Endothelial cell (in vitro differentiated cells): ENCODE results near the gene MIEF2. TPM values are rescaled to one million over a fixed set of nuclear protein-coding genes. Genes with fewer than 3 reads are reported as not detected.
A peak's percentile ranks its signal among the peaks of the same experiment; 100 is the strongest.

Source experiments
- DNase-seq: peaks from one replicate; pipeline ENCODE4 v3.0.0; 2021; ENCODE audit warnings: low spot score
- H3K27ac Mint-ChIP-seq: one replicate; pipeline ENCODE4 v1.8.0; 2021; ENCODE audit warnings: mixed read lengths, inconsistent platforms; ENCODE audit not compliant: unreplicated experiment
- H3K27me3 Mint-ChIP-seq: one replicate; pipeline ENCODE4 v1.8.0; 2021; ENCODE audit warnings: mild to moderate bottlenecking, moderate library complexity, mixed read lengths, inconsistent platforms; ENCODE audit not compliant: unreplicated experiment
- H3K36me3 Mint-ChIP-seq: one replicate; pipeline ENCODE4 v1.8.0; 2021; ENCODE audit warnings: mild to moderate bottlenecking, low read depth, mixed read lengths, inconsistent platforms; ENCODE audit not compliant: unreplicated experiment
- H3K4me1 Mint-ChIP-seq: one replicate; pipeline ENCODE4 v1.8.0; 2021; ENCODE audit warnings: mild to moderate bottlenecking, mixed read lengths, inconsistent platforms; ENCODE audit not compliant: unreplicated experiment
- H3K4me3 Mint-ChIP-seq: one replicate; pipeline ENCODE4 v1.8.0; 2021; ENCODE audit warnings: mild to moderate bottlenecking, mixed read lengths, inconsistent platforms; ENCODE audit not compliant: unreplicated experiment
- H3K9me3 Mint-ChIP-seq: one replicate; pipeline ENCODE4 v1.8.0; 2021; ENCODE audit warnings: mixed read lengths, inconsistent platforms; ENCODE audit not compliant: unreplicated experiment
- total RNA-seq: library from RNA; stranded (reverse); fragmentation: NEBNext Ultra II Directional; extraction: Animal tissue kit (Norgen Biotek cat#: 25700); gene quantifications from one replicate; pipeline ENCODE4 v1.2.1, GENCODE V29; 2021; ENCODE audit not compliant: unreplicated experiment
- TF ChIP-seq, protein P1 (sequence below): fragments of 200-600 bp; sonication (generic); IDR thresholded peaks from one replicate; pipeline ENCODE4 v1.5.0; 2021; ENCODE audit warnings: antibody characterized with exemption; ENCODE audit not compliant: unreplicated experiment

MIEF2 gene
- total RNA-seq, 1 donor from 2014 or later: 11.6 TPM

GRCh38 chr17:18309202-18309601 lies 48.7 kb downstream of the MIEF2 start:
- DNase-seq: no peak
- Mint-ChIP-seq H3K36me3 (peaks cover 16% of the 10 kb centered on the region), H3K9me3 (no peaks in the 10 kb centered on the region), H3K27me3 (peaks cover 4% of the 10 kb centered on the region), H3K4me3 (no peak overlapping the region), H3K27ac (no peak overlapping the region), H3K4me1 (peaks cover 10% of the 10 kb centered on the region)
- TF ChIP-seq, protein P1, sequence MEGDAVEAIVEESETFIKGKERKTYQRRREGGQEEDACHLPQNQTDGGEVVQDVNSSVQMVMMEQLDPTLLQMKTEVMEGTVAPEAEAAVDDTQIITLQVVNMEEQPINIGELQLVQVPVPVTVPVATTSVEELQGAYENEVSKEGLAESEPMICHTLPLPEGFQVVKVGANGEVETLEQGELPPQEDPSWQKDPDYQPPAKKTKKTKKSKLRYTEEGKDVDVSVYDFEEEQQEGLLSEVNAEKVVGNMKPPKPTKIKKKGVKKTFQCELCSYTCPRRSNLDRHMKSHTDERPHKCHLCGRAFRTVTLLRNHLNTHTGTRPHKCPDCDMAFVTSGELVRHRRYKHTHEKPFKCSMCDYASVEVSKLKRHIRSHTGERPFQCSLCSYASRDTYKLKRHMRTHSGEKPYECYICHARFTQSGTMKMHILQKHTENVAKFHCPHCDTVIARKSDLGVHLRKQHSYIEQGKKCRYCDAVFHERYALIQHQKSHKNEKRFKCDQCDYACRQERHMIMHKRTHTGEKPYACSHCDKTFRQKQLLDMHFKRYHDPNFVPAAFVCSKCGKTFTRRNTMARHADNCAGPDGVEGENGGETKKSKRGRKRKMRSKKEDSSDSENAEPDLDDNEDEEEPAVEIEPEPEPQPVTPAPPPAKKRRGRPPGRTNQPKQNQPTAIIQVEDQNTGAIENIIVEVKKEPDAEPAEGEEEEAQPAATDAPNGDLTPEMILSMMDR: no peak

DNA sequence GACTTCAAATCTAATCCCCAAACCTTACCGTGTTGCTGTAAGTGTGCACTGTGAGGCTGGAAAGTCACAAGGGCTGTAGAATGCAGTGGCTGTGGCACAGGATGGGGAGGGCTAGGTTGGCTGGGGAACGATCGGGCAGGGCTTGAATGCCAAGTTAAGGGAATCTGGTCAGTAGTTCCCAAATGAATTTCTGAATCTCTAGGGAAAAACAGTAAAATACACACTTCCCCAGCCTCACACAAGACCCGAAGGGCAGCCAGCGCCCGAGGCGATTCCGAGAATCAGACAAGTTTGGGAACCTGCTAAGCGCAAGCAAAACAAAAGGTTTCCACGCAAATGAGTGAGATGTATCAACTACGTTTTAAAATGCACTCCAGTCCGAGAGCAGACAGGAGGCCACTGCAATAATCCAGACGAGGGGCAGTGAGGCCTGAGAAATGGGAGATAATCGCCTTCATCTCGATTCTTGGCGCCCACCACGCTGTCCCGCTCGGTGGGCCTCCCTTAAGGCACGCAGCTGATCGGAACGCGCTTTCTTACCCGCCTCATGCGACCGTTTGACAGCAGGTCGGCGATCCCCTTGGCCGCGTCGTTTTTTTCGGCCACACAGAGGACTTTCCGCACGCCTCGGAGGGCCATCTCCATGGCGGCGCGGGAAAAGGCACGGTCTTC lies 53.7 kb downstream of the MIEF2 start:
- TF ChIP-seq, protein P1: no peak
- H3K27ac Mint-ChIP-seq: peak overlapping the region; percentile 91
- peaks cover 11% of the 10 kb centered on the region for H3K27me3 Mint-ChIP-seq
- no peaks in the 10 kb centered on the region for H3K9me3 Mint-ChIP-seq
- no peak for DNase-seq
- peak overlapping the region; percentile 99 for H3K4me3 Mint-ChIP-seq
- peaks cover 51% of the 10 kb centered on the region for H3K4me1 Mint-ChIP-seq
- peaks cover 18% of the 10 kb centered on the region for H3K36me3 Mint-ChIP-seq

DNA sequence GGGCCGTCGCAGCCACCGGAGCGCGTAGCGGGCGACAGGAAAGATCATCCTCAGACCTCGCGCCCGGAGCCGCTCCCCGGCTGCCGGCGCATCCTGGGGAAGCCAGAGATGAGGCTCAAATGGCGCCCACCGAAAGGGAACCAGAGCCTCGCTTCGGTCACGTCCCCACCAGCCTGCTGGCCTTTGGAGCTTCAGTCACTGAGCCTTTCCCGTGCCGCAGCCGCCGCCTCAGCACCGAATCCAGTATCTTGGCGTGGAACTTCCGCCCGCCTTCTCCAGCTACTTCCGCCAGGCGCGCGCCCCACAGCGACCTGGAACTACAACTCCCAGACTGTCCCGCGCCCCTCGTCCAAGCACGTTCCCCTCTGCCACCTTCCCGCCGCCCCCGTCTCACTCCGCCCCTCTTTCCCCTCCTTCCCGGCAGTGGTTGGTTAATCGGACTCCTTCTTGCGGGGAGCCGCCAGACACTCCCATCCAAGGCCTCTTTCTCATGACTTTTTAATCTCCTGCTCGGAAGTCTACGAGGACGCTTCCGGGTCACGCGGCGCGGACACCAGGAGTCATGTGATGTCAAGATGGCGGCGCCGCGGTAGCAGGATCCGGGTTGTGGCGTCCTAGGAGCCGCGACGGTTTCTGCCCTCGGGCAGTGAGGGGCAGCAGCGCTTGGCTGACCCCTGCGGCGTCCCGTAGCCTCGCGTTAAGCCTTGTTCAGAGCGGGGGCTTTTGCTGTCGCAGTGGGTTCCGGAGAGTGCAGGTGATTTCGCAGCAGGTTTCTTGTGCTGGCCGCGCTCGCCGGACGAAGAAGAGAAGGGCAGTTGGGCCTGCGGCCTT lies 54.5 kb downstream of the MIEF2 start, which contains the start of the genes SMCR8 and TOP3A:
Gene SMCR8, plus strand, starts transcription at position 563 of the 831 bp plus-strand sequence. CDS start 497 bp downstream, outside the sequence.
Gene TOP3A, minus strand, starts transcription at position 264 of the 831 bp plus-strand sequence. Its CDS starts 216 bp downstream, at position 48.
- TF ChIP-seq, protein P1: no peak
- H3K36me3 Mint-ChIP-seq: peaks cover 18% of the 10 kb centered on the region

DNA sequence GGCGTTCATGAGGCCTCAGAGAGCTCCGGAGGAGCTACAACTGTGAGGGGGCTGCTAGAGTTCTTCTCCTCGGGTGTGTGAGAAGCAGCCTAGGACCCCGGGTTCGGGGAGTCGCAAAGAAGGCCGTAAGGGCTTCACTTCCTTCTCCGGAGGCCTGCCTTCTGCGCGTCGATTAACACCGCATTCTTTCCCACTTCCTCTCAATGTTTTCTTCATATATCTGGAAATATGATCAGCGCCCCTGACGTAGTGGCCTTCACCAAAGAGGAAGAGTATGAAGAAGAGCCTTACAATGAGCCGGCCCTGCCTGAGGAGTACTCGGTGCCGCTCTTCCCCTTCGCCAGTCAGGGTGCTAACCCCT lies 55.1 kb downstream of the MIEF2 start:
- Mint-ChIP-seq H3K4me1 (peaks cover 51% of the 10 kb centered on the region), H3K27ac (peak overlapping the region; percentile 99), H3K4me3 (peak overlapping the region; percentile 99), H3K36me3 (peaks cover 14% of the 10 kb centered on the region), H3K9me3 (no peaks in the 10 kb centered on the region), H3K27me3 (peaks cover 9% of the 10 kb centered on the region)
- TF ChIP-seq, protein P1: no peak
- no peak for DNase-seq

More for the DNA sequence above, 54.5 kb downstream of the MIEF2 start, which contains the start of the genes SMCR8 and TOP3A:
- Mint-ChIP-seq H3K4me3 (peak within 1 kb of the TSS; percentile 99), H3K27ac (peak within 1 kb of the TSS; percentile 99), H3K9me3 (no peaks in the 10 kb centered on the region), H3K4me1 (peaks cover 51% of the 10 kb centered on the region), H3K27me3 (peaks cover 11% of the 10 kb centered on the region)
- peak; percentile 93 for DNase-seq
